Measurements from ENCODE around the gene ZMYM2. TPM values are rescaled to one million over a fixed set of nuclear protein-coding genes. Genes with fewer than 3 reads are reported as not detected.

Gene ZMYM2
- total and polyA plus RNA-seq, 2 donors (not counting 1 experiment from before 2014, with no cell fraction given): 37.3 to 63.4 TPM

DNA sequence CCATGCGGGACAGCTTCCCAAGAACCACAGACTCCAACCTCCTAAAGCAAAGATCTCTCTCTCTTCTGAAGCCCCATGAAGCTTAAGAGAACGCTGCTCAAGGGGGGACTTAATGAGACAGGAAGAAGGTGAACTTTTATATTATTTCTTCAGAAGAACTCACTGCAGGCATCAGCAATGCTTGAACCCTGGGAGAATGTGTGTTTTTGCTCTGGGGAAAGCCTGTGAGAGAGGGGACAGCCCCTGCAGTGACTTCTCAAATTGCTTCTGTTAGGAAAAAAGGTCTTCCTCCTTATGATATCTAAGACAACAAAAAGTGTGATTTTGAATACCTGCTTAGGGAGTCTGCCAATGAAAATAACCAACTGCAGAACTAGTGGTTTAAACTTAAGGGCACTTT is 179.3 kb downstream of the ZMYM2 start:
- Histone ChIP-seq H3K79me2 (ENCODE audit: control insufficient read depth, insufficient read depth, low read length) (no peaks in the 10 kb centered on the region), H3K27ac (ENCODE audit: insufficient read depth, low read length) (no peak overlapping the region), H3K9ac (ENCODE audit: insufficient read depth, low read length) (no peak overlapping the region), H3K9me3 (ENCODE audit: control insufficient read depth, insufficient read depth, low read depth, low read length) (no peaks in the 10 kb centered on the region), H3K36me3 (ENCODE audit: control insufficient read depth, insufficient read depth, low read length) (no peaks in the 10 kb centered on the region), H2AFZ (ENCODE audit: low read length) (no peak overlapping the region), H3K27me3 (ENCODE audit: control insufficient read depth, insufficient read depth, low read length) (peaks cover 24% of the 10 kb centered on the region), H4K20me1 (ENCODE audit: control insufficient read depth, extremely low read depth, insufficient read depth, low read length) (no peaks in the 10 kb centered on the region), H3K4me3 (replicated peaks in 1 of 4; ENCODE audit: control extremely low read depth in 1 of 4, insufficient read depth in 1 of 4, low read depth in 3 of 4, low read length in 4 of 4) (no peak overlapping the region), H3K4me1 (ENCODE audit: control insufficient read depth, extremely low read depth, insufficient read depth, low read length) (no peaks in the 10 kb centered on the region), H3K4me2 (ENCODE audit: extremely low read depth, insufficient read depth, low read length) (no peak overlapping the region)
- no peak for DNase-seq (ENCODE audit: low read depth in 2 of 2)
- TF ChIP-seq, protein P1, sequence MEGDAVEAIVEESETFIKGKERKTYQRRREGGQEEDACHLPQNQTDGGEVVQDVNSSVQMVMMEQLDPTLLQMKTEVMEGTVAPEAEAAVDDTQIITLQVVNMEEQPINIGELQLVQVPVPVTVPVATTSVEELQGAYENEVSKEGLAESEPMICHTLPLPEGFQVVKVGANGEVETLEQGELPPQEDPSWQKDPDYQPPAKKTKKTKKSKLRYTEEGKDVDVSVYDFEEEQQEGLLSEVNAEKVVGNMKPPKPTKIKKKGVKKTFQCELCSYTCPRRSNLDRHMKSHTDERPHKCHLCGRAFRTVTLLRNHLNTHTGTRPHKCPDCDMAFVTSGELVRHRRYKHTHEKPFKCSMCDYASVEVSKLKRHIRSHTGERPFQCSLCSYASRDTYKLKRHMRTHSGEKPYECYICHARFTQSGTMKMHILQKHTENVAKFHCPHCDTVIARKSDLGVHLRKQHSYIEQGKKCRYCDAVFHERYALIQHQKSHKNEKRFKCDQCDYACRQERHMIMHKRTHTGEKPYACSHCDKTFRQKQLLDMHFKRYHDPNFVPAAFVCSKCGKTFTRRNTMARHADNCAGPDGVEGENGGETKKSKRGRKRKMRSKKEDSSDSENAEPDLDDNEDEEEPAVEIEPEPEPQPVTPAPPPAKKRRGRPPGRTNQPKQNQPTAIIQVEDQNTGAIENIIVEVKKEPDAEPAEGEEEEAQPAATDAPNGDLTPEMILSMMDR (conservative IDR thresholded peaks at IDR 0.05 in 1 of 2, IDR thresholded peaks at IDR 0.05 in 1 of 2; ENCODE audit: low read depth in 1 of 2, low read length in 2 of 2): no peak
- TF ChIP-seq EZH2 (IDR thresholded peaks at IDR 0.05; ENCODE audit: low read length, missing control alignments): no peak

DNA sequence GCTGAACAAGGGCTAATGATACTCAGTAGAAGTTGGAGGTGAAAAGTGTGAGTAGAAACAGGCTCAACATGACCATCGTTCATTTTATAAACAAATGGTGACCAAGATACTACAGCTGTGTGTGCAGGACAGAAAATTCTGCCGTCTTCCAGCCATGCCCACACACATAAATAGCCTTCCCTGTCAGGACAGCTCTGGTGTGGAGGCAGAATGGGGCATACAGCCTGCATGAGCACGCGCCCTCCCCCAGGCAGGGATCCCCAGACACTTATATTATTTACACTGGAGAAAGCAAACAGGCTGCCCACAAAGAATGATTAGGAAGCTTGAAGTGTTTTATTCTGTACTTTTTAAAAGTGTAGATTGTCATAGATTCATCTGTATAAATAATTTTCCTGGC is 182.0 kb downstream of the ZMYM2 start:
- Histone ChIP-seq H3K27me3 (ENCODE audit: control insufficient read depth, insufficient read depth, low read length) (peaks cover 29% of the 10 kb centered on the region), H3K9me3 (ENCODE audit: control insufficient read depth, insufficient read depth, low read depth, low read length) (no peaks in the 10 kb centered on the region), H4K20me1 (ENCODE audit: control insufficient read depth, extremely low read depth, insufficient read depth, low read length) (no peaks in the 10 kb centered on the region), H3K4me1 (ENCODE audit: control insufficient read depth, extremely low read depth, insufficient read depth, low read length) (no peaks in the 10 kb centered on the region), H3K4me2 (ENCODE audit: extremely low read depth, insufficient read depth, low read length) (no peak overlapping the region), H3K27ac (ENCODE audit: insufficient read depth, low read length) (no peak overlapping the region), H3K36me3 (ENCODE audit: control insufficient read depth, insufficient read depth, low read length) (no peaks in the 10 kb centered on the region), H2AFZ (ENCODE audit: low read length) (no peak overlapping the region), H3K79me2 (ENCODE audit: control insufficient read depth, insufficient read depth, low read length) (no peaks in the 10 kb centered on the region), H3K9ac (ENCODE audit: insufficient read depth, low read length) (no peak overlapping the region), H3K4me3 (replicated peaks in 1 of 4; ENCODE audit: control extremely low read depth in 1 of 4, insufficient read depth in 1 of 4, low read depth in 3 of 4, low read length in 4 of 4) (no peak overlapping the region)
- no peak for TF ChIP-seq EZH2 (IDR thresholded peaks at IDR 0.05; ENCODE audit: low read length, missing control alignments)
- TF ChIP-seq, protein P1 (conservative IDR thresholded peaks at IDR 0.05 in 1 of 2, IDR thresholded peaks at IDR 0.05 in 1 of 2; ENCODE audit: low read depth in 1 of 2, low read length in 2 of 2): no peak
- no peak for DNase-seq (ENCODE audit: low read depth in 2 of 2)

Other genes with a start within 250 kb of the ZMYM2 start
- gene PSPC1, start 175.8 kb upstream of the ZMYM2 start, total RNA-seq: 52.8 and 56.2 TPM in 2 replicates
- gene PSPC1, start 175.8 kb upstream of the ZMYM2 start, polyA plus RNA-seq: 47.2 and 52.8 TPM in 2 replicates
- gene ZMYM5, start 95.1 kb upstream of the ZMYM2 start, total RNA-seq: 17.5 and 32.4 TPM in 2 replicates
- 9.0 and 11.3 TPM in 2 replicates for gene ZMYM5, start 95.1 kb upstream of the ZMYM2 start, polyA plus RNA-seq
- gene GJA3, start 202.3 kb downstream of the ZMYM2 start, total RNA-seq: 0.26 and 0.33 TPM in 2 replicates
- 0.44 and 1.1 TPM in 2 replicates for gene GJA3, start 202.3 kb downstream of the ZMYM2 start, polyA plus RNA-seq
- gene GJB2, start 234.2 kb downstream of the ZMYM2 start, total RNA-seq: under 0.01 TPM in 1 of 2 replicates, not detected in the other
- 0.09 and 0.27 TPM in 2 replicates for gene GJB2, start 234.2 kb downstream of the ZMYM2 start, polyA plus RNA-seq

Data from fibroblast of lung (primary cell).